Stimulated activated CD8-positive, alpha-beta memory T cell treated with anti-CD3 and anti-CD28 coated beads, Interleukin-4, amount 100 ng/mL, for 1 hour (primary cell): ENCODE measurements around the gene DYRK1A.
"Not testable (repeated sequence)": the region's sequence is repeated elsewhere in the genome, so short reads cannot be mapped to it uniquely, and the experiment has no call there.

Experiments used
- DNase-seq, 2 donors: peaks; one replicate each; pipeline ENCODE4 v3.0.0-alpha.2; 2020; ENCODE audit warnings: low read depth in 2 of 2, low spot score in 1 of 2

DYRK1A gene

DNA sequence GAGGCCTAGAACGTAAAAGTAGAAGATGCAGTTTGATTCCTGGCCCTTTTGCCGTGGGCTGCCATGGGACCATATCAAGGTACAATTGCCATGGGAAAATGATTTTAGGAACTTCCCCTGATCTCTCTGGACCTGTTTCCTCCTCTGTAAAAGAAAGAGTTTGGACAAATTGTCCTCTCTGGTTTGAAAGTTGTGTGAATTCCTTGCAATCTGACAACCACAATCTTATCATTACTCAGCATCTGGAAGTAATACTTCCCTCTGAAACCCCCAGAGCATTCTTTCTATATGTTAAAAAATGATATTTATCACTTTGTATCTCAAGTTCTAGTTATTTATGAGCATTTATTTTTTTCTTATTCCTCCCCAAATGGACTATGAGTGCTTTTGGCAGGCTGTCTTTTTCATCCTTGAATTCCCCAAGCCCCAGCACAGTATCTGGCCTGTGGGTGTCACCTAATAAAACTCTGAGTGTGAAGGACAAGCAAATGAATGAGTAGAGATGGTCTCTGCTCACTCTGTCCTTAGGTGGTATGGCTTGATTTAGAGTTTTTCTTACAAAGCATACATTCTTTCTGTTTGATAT lies 181.1 kb downstream of the DYRK1A start:
- no peak for DNase-seq

GRCh38 chr21:37548521-37548981 lies 182.0 kb downstream of the DYRK1A start:
- no peak for DNase-seq

- DNase-seq, result not testable (repeated sequence)
These were observed 183.2 kb downstream of the DYRK1A start for GRCh38 chr21:37549730-37550129.

DNA sequence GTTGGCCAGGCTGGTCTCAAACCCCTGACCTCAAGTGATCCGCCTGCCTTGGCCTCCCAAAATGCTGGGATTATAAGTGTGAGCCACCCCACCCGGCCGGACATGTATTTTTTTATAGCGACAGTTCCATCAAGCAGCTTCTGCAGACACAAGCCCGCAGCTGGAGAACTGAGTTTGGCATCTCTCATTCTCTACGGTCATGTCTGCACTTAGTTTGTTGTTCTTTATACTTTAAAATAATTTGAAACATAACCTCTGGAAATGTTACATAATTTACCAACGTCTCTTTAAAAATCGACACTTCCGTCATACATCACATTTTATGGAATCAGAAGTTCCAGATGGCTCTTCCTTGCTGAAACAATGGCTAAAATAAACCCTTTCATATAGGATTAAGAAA lies 183.6 kb downstream of the DYRK1A start:
- no peak for DNase-seq

- DNase-seq, result no peak
These were observed 184.2 kb downstream of the DYRK1A start for GRCh38 chr21:37550618-37551330.

- no peak for DNase-seq
These were observed 184.9 kb downstream of the DYRK1A start for GRCh38 chr21:37551331-37551992.

DNA sequence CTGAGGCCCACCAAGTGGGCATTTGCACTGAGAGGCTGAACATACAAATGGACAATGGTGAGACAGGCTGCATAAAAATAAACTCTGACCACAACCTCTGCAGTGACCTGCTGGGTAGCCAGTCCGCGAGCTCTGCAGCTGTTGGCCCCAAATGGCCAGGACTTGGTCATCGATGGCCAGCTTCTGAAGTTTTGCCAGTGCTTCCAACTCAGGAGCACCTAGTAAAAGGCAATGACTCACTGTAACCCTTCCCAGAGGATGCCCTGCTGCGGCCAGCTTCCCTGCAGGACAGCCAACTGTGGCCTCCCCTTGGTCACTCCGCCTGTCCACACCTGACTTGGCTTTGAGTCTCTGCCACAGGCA lies 185.4 kb downstream of the DYRK1A start:
- no peak for DNase-seq

GRCh38 chr21:37552496-37553029 lies 186.0 kb downstream of the DYRK1A start:
- DNase-seq, result no peak

DNA sequence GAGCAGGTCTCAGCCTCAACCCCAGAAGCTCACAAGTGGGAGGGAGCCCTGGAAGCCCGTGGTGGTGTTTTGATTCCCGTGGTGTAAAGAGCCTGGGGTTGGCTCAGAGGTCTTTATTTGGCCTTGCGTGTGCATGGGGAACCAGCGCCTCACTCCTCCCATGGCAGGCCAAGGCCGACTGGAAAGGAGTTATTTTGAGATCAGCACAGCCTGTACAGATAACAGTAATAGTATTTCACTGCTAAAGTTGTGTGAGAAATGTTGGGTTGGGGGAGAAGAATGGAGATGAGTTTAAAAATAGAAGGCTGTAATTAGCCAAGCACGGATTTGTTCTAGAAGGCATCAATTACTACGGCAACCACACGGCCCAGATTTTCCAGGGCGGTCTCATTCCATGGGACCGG lies 186.5 kb downstream of the DYRK1A start:
- no peak for DNase-seq

DNA sequence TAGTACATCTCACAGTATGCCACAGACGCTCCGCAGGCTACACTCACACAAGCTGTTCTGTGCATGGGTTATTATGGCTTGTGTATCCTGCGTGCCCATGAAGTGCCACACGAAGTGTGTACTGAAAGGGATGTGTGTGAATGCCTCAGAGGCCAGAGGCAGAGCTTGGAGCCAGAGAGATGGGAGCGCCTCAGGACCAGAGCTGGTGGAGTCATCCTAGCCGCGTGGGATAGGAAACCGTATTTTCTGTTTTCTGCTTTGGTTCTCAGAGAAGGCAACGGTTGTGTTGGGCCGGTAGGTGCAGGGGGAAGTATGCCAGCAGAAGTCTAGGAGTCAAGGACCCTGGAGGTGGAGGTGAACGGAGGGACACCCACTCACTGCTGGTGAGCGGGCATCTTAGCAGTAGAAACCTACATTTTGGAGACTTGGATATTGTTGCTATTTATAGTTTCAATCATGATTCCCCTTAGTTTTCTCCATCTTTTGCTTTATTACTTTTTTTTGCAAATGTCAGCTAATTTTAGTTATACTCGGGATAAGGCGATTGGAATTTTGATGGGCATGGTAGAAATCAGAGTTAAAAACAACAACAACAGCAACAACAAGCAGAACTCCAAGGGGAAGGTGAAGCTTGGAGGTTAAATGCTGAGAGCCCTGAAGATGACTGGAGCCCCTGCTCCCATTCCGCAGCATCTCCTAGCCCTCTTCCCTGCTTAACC lies 188.2 kb downstream of the DYRK1A start:
- DNase-seq, result no peak

- DNase-seq, result no peak
These were observed 189.2 kb downstream of the DYRK1A start for GRCh38 chr21:37555672-37556261.

DNA sequence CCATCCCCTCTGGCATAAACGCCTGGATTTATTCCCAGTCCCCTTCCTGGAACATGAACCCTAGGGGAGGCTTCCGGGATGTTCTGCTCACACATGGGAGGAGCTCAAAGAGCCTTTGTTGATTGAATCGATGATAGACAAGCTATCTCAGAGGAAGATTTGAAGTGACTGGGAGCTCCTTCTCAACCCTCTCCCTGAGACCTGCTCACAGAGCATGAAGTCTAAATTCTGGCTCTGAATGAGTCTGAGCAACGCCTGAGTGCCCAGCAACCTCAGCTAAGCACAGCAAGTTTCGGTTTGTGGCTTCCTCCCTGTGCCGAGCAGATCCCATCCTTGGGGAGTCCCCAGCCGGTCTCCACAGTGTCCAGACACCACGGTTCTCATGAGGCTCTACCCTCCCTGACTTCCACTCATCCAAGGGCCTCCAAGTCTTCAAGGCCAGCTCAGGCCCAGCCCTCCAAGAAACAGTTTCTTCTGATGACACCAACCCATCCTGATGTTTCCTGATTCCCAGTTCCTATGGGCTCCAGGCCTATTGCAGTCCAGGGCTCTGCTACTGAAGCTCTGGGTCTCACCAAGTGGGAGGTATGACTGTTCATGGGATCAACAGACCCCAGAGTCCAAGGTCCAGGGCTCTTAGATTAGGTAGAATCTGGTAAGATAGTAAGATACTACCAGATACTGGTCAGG lies 190.8 kb downstream of the DYRK1A start:
- DNase-seq, result no peak

DNA sequence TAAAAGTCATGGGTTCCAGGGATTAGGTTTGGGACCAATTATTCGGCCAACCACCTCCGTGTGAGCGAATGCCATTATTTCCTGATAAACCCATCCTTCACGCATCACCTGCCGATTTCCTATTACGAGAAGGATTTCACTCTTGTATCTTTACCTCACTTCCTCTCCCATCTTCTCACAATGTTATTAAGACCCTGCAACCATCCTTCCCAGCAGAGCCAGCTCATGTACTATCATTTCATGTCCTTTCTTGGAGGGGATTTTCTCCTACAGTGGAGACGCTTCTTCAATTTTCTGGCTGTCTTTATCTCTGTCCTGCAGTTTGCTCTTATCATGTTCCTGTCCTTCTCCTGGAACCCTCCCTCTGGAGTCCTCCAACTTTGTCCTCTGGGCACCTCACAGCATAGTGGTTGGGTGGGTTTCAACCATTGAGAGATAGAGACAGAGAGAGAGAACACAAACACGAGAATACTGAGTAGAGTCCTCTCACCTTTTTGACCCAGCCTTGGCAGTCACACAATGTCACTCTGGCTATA lies 192.2 kb downstream of the DYRK1A start:
- DNase-seq, result no peak

DNA sequence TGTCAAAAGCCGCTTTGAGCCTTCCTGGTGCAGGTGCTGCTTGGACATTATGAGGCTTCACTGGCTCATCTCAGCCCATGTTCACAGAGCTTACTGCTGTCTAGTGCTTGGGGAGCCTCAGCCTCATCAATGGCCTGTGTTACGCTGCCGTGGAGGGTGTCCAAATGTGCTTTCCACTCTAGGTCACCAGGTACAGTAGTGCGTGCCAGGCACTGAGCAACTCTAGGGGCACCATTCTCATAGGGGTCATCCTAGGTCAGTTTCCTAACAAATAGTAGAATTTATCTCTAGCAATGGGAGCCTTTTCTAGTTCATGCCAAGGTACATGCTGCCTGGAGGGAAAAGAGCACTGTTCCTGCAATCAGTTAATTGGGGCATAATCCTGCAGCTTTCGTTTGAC lies 193.8 kb downstream of the DYRK1A start:
- no peak for DNase-seq

DNA sequence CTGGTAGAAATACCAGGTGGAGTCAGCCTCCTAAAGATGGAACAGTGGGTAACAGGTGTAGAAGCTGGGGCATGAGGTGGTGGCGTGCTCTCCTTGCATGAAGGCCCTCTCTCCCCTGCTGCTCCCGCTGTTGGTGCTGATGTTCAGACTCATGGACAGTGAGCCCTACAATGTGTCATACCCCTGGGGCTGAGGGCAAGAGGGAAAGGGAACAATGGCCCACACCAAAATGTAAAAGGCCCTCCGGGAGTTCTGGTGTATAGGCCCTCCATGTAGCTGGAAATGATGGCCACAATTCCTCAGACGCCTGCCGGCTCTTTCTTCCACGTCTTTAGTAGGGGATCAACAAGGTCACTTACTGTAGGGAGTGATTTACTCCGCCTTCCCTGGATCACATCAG lies 194.9 kb downstream of the DYRK1A start:
- DNase-seq, result no peak

DNA sequence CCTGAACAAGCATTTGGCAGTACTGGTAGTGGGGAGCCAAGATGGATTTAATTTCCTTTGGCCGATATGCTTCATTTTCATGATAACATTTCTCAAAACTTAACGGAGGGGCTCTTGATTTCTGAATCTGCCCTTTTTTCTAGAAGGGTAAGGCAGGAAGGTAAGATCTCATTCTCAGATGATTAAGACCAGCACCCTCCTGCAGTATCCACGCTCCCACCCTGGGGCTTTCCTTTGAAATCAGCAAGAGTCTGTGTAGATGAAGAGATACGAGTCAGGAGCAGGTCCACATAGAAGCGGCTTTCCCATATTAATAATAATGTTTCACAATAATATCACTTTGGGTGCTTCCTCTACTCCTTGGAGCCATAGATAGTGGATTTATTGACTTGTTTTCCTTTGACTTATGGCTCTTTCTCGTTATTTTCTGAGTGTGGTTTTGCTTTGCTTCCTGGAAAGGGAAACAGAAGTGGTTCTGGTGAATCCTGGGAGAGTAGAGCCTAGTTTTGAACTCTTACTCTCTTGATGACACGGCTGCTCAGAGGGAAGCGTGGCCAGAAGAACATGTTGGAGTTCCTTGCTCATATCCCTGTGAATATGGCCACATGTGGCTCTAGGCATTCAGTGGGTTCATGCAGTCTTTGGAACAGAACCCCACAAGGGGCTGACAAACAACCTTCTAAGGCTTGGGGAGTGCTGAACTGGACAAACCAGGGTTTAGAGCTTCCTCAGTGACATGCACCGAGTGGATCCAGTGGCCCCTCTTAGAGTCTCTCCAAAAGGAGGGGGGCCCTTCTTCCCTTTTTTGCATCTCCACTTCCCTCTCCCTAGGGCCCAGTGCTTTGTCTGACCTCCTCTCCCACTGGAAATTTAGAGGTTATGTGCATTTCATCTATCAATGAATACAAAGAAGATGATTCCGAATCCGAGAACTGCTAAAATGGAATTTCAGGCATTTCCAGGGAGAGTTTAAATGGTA lies 195.7 kb downstream of the DYRK1A start:
- DNase-seq, result no peak

GRCh38 chr21:37562920-37563640 lies 196.5 kb downstream of the DYRK1A start:
- no peak for DNase-seq

GRCh38 chr21:37563641-37564340 lies 197.2 kb downstream of the DYRK1A start:
- peak; percentile 74 to 82 for DNase-seq
